Measurements from ENCODE around the gene MAN2A1. TPM values are rescaled to one million over a fixed set of nuclear protein-coding genes. Genes with fewer than 3 reads are reported as not detected.

Gene MAN2A1
- total RNA-seq, 1 experiment from 2014 or later, result 51.0 TPM

DNA sequence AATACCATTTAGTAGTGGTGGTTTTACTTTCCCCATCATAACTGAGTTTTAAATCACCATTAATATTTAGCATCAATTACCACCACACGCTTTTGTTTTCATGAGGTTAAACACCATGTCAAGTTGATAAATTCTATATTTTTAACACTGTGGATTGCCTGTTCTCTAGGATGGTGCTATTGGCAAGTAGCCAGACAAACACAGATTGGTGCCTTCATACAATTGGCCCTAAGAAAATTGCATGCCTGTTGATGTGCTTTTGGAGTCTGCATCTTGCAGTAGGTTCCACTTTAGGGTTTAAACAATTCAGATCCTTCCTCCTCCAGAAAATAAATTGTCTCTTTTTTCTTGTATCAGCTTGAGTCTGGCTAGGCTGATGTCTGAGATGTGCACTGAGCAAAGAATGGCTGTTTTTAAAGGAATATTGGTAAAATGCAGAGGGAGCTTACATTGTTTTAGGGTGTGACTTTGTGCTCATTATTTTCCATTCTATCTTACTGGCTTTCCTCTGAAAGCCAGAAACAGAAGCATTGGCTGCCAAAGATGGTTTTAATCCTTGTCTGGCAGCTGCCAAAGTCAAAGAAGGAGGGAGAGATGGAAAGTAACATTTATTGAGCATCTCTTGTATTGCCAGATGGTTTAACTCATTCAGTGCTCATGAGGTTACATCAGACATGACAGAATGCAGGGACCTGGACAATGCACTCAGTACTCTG is 19.6 kb upstream of the MAN2A1 start:
- POLR2A ChIA-PET, result no interaction called here
- in situ Hi-C loops (cut with HindIII; ENCODE audit: low pct_unique_long_range_greater_than_20kb, low sequenced_read_pairs), result no loop called here
- no TSS peak for BruUV-seq (replicated peaks)
- TF ChIP-seq SIN3A (IDR thresholded peaks at IDR 0.05; ENCODE audit: borderline replicate concordance, insufficient read depth, low read depth, low read length), result no peak
- no peak for TF ChIP-seq TCF7L2 (IDR thresholded peaks at IDR 0.05; ENCODE audit: low read depth, low read length)
- TF ChIP-seq, protein P1, sequence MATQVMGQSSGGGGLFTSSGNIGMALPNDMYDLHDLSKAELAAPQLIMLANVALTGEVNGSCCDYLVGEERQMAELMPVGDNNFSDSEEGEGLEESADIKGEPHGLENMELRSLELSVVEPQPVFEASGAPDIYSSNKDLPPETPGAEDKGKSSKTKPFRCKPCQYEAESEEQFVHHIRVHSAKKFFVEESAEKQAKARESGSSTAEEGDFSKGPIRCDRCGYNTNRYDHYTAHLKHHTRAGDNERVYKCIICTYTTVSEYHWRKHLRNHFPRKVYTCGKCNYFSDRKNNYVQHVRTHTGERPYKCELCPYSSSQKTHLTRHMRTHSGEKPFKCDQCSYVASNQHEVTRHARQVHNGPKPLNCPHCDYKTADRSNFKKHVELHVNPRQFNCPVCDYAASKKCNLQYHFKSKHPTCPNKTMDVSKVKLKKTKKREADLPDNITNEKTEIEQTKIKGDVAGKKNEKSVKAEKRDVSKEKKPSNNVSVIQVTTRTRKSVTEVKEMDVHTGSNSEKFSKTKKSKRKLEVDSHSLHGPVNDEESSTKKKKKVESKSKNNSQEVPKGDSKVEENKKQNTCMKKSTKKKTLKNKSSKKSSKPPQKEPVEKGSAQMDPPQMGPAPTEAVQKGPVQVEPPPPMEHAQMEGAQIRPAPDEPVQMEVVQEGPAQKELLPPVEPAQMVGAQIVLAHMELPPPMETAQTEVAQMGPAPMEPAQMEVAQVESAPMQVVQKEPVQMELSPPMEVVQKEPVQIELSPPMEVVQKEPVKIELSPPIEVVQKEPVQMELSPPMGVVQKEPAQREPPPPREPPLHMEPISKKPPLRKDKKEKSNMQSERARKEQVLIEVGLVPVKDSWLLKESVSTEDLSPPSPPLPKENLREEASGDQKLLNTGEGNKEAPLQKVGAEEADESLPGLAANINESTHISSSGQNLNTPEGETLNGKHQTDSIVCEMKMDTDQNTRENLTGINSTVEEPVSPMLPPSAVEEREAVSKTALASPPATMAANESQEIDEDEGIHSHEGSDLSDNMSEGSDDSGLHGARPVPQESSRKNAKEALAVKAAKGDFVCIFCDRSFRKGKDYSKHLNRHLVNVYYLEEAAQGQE (IDR thresholded peaks at IDR 0.05; ENCODE audit: insufficient read depth in 1 of 2, low read depth in 2 of 2, low read length in 1 of 2), result no peak
- TF ChIP-seq POLR2AphosphoS5 (IDR thresholded peaks at IDR 0.05; ENCODE audit: low read depth, low read length), result no peak
- TF ChIP-seq, protein P2, sequence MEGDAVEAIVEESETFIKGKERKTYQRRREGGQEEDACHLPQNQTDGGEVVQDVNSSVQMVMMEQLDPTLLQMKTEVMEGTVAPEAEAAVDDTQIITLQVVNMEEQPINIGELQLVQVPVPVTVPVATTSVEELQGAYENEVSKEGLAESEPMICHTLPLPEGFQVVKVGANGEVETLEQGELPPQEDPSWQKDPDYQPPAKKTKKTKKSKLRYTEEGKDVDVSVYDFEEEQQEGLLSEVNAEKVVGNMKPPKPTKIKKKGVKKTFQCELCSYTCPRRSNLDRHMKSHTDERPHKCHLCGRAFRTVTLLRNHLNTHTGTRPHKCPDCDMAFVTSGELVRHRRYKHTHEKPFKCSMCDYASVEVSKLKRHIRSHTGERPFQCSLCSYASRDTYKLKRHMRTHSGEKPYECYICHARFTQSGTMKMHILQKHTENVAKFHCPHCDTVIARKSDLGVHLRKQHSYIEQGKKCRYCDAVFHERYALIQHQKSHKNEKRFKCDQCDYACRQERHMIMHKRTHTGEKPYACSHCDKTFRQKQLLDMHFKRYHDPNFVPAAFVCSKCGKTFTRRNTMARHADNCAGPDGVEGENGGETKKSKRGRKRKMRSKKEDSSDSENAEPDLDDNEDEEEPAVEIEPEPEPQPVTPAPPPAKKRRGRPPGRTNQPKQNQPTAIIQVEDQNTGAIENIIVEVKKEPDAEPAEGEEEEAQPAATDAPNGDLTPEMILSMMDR (IDR thresholded peaks at IDR 0.05), result no peak
- H3K27ac ChIP-seq (ENCODE audit: low read length), result no peak overlapping the region
- H3K4me3 ChIP-seq (ENCODE audit: low read depth in 2 of 2, low read length in 2 of 2), result no peak overlapping the region
- ATAC-seq (no peak), DNase-seq (ENCODE audit: low read depth, low spot score) (no peak)
- intact Hi-C loops (cut with micrococcal nuclease; ENCODE audit: unreplicated experiment), result no loop called here
- CTCF ChIA-PET, result no interaction called here
- peaks cover 35% of the 10 kb centered on the region for H3K27me3 ChIP-seq (ENCODE audit: control insufficient read depth, insufficient read depth, low read length)
- H3K9me3 ChIP-seq (ENCODE audit: control insufficient read depth, insufficient read depth, low read depth, low read length), result no peaks in the 10 kb centered on the region
- no peaks in the 10 kb centered on the region for H3K36me3 ChIP-seq (ENCODE audit: control insufficient read depth, insufficient read depth, low read length)
- no peaks in the 10 kb centered on the region for H3K4me1 ChIP-seq (ENCODE audit: control insufficient read depth, insufficient read depth, low read length)

DNA sequence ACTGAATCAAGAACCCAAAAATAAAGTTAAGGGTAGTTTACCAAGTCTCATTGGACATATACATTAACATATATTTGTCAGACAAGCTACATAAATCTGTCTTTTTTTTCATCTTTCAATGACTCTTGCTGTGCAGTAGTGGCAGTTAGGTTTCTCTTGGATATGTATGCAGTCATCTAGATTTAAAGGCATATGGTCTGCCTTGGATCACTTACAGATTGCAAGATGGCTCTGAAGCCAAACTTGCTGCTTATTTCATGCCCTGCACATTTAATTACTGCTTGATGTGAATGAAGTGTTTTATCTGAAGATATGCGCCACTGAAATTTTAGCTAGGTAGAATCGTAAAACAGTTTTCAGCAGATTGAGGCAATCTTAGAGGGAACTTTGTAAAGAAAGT is 18.6 kb upstream of the MAN2A1 start:
- CTCF ChIA-PET, result no interaction called here
- peaks cover 41% of the 10 kb centered on the region for H3K27me3 ChIP-seq (ENCODE audit: control insufficient read depth, insufficient read depth, low read length)
- no peak overlapping the region for H3K4me3 ChIP-seq (ENCODE audit: low read depth in 2 of 2, low read length in 2 of 2)
- H3K9me3 ChIP-seq (ENCODE audit: control insufficient read depth, insufficient read depth, low read depth, low read length), result no peaks in the 10 kb centered on the region
- BruUV-seq (replicated peaks), result no TSS peak
- no peaks in the 10 kb centered on the region for H3K36me3 ChIP-seq (ENCODE audit: control insufficient read depth, insufficient read depth, low read length)
- POLR2A ChIA-PET, result no interaction called here
- no peak for ATAC-seq
- no peak for TF ChIP-seq POLR2AphosphoS5 (IDR thresholded peaks at IDR 0.05; ENCODE audit: low read depth, low read length)
- TF ChIP-seq TCF7L2 (IDR thresholded peaks at IDR 0.05; ENCODE audit: low read depth, low read length), result no peak
- TF ChIP-seq, protein P1 (IDR thresholded peaks at IDR 0.05; ENCODE audit: insufficient read depth in 1 of 2, low read depth in 2 of 2, low read length in 1 of 2), result no peak
- TF ChIP-seq, protein P2 (IDR thresholded peaks at IDR 0.05), result no peak
- no peak for TF ChIP-seq SIN3A (IDR thresholded peaks at IDR 0.05; ENCODE audit: borderline replicate concordance, insufficient read depth, low read depth, low read length)
- in situ Hi-C loops (cut with HindIII; ENCODE audit: low pct_unique_long_range_greater_than_20kb, low sequenced_read_pairs), result no loop called here
- intact Hi-C loops (cut with micrococcal nuclease; ENCODE audit: unreplicated experiment), result no loop called here
- no peak for DNase-seq (ENCODE audit: low read depth, low spot score)
- no peaks in the 10 kb centered on the region; the same call in 1 of the 2 replicates for H3K4me1 ChIP-seq (ENCODE audit: control insufficient read depth, insufficient read depth, low read length)
- no peak overlapping the region for H3K27ac ChIP-seq (ENCODE audit: low read length)

Data from Panc1 (cell line).